GM23248 (cell line): Measurements from ENCODE around the gene DKK3. TPM values are rescaled to one million over a fixed set of nuclear protein-coding genes. Genes with fewer than 3 reads are reported as not detected.

Source experiments
- DNase-seq: peaks from one replicate; pipeline ENCODE4 v3.0.0-alpha.2; 2015
- H2AFZ ChIP-seq: fragments of 200-600 bp; sonication (generic); 2 replicates; pipeline ENCODE4 v1.6.1; 2016; ENCODE audit warnings: antibody characterized with exemption
- H3F3A ChIP-seq: fragments of 200-600 bp; sonication (generic); 2 replicates; pipeline ENCODE4 v1.6.1; 2016; ENCODE audit warnings: mild to moderate bottlenecking, antibody characterized with exemption, mixed run types; ENCODE audit not compliant: insufficient read depth
- H3K27ac ChIP-seq: fragments of 200-600 bp; sonication (generic); 2 replicates; pipeline ENCODE4 v1.5.1; 2016; ENCODE audit warnings: mild to moderate bottlenecking
- H3K27me3 ChIP-seq: fragments of 200-600 bp; sonication (generic); replicated peaks from 2 replicates; pipeline ENCODE4 v1.6.1; 2016; ENCODE audit warnings: mild to moderate bottlenecking; ENCODE audit not compliant: insufficient read depth
- H3K36me3 ChIP-seq: fragments of 200-600 bp; sonication (generic); 2 replicates; pipeline ENCODE4 v1.6.1; 2016; ENCODE audit warnings: low read depth, mild to moderate bottlenecking
- H3K4me1 ChIP-seq: fragments of 200-600 bp; sonication (generic); 2 replicates; pipeline ENCODE4 v1.6.1; 2016; ENCODE audit warnings: mild to moderate bottlenecking; ENCODE audit not compliant: insufficient read depth
- H3K4me2 ChIP-seq: fragments of 200-600 bp; sonication (generic); one replicate; pipeline ENCODE4 v1.6.1; 2016; ENCODE audit warnings: mild to moderate bottlenecking; ENCODE audit not compliant: unreplicated experiment
- H3K4me3 ChIP-seq: fragments of 200-600 bp; sonication (generic); 2 replicates; pipeline ENCODE4 v1.5.1; 2016; ENCODE audit warnings: mild to moderate bottlenecking
- H3K79me2 ChIP-seq: fragments of 200-600 bp; sonication (generic); 2 replicates; pipeline ENCODE4 v1.6.1; 2016; ENCODE audit warnings: mild to moderate bottlenecking; ENCODE audit not compliant: insufficient read depth
- H3K9ac ChIP-seq: fragments of 200-600 bp; sonication (generic); 2 replicates; pipeline ENCODE4 v1.6.1; 2016; ENCODE audit warnings: mild to moderate bottlenecking
- H3K9me2 ChIP-seq: fragments of 200-600 bp; sonication (generic); 2 replicates; pipeline ENCODE4 v1.6.1; 2016; ENCODE audit warnings: mixed run types, mild to moderate bottlenecking, moderate library complexity; ENCODE audit not compliant: insufficient read depth
- H3K9me3 ChIP-seq: fragments of 200-600 bp; sonication (generic); one replicate; pipeline ENCODE4 v1.6.1; 2017; ENCODE audit warnings: low read depth
- H4K20me1 ChIP-seq: fragments of 200-600 bp; sonication (generic); 2 replicates; pipeline ENCODE4 v1.6.0; 2016; ENCODE audit not compliant: insufficient read depth
- EZH2 ChIP-seq: fragments of 200-600 bp; sonication (generic); IDR thresholded peaks from 2 replicates; pipeline ENCODE4 v1.6.1; 2018; ENCODE audit warnings: antibody characterized with exemption, mild to moderate bottlenecking; ENCODE audit not compliant: insufficient read depth, poor library complexity, severe bottlenecking
- EZH2phosphoT487 ChIP-seq: fragments of 200-600 bp; sonication (generic); IDR thresholded peaks from 2 replicates; pipeline ENCODE4 v1.6.1; 2018; ENCODE audit warnings: antibody characterized with exemption, moderate library complexity, mild to moderate bottlenecking, low read depth; ENCODE audit not compliant: insufficient read depth
- WGBS, 2 experiments: methylation state at CpG; one replicate each; pipeline ENCODE4 v1.1.6; 2015 to 2017; ENCODE audit warnings: low lambda C conversion rate in 2 of 2, low coverage in 1 of 2; ENCODE audit errors: missing lambda C conversion rate in 2 of 2; 5-methylcytosine and 5-hydroxymethylcytosine counted together
- in situ Hi-C: fragments of 300-500 bp; cut with MboI; formaldehyde crosslinking; loops from 2 replicates; pipeline ENCODE4 v1.15.0; 2020
- polyA plus RNA-seq: library from polyadenylated mRNA; unstranded; fragments of >200 nt; fragmentation: Nextera tagmentation; extraction: Ambion mirVana; gene quantifications from 2 replicates; pipeline ENCODE4 v1.2.1, GENCODE V29; 2016
- total RNA-seq: library from RNA; depleted of rRNA; stranded (reverse); fragments of >200 nt; shearing (Covaris generic); gene quantifications from 2 replicates; pipeline ENCODE4 v1.2.3, GENCODE V29; 2014

DKK3 gene
- total and polyA plus RNA-seq, 2 experiments from 2014 or later: 225 to 237 TPM

- WGBS, 2 experiments: 77 to 91% methylated on average over 3 of the region's 3 CpGs
These were observed 43.2 kb downstream of the DKK3 start for GRCh38 chr11:11965192-11965591.

GRCh38 chr11:11964774-11965150, 43.7 kb downstream of the DKK3 start:
- DNase-seq: no peak
- no peak overlapping the region for H3K27ac ChIP-seq
- no peak overlapping the region for H3K9ac ChIP-seq
- peaks cover 12% of the 10 kb centered on the region; the same call in 1 of the 2 replicates for H3K4me1 ChIP-seq
- no peaks in the 10 kb centered on the region for H3K9me3 ChIP-seq
- no peak overlapping the region for H3K4me2 ChIP-seq
- no peaks in the 10 kb centered on the region for H4K20me1 ChIP-seq
- in situ Hi-C loops: no loop called here
- no peak overlapping the region for H3K4me3 ChIP-seq
- no peak for TF ChIP-seq EZH2
- no peak for TF ChIP-seq EZH2phosphoT487
- WGBS, 2 experiments: 97 to 100% methylated on average over 5 of the region's 5 CpGs
- H2AFZ ChIP-seq: no peak overlapping the region
- peaks cover 23% of the 10 kb centered on the region; the same call in 1 of the 2 replicates for H3F3A ChIP-seq
- H3K9me2 ChIP-seq: no peaks in the 10 kb centered on the region
- no peaks in the 10 kb centered on the region for H3K79me2 ChIP-seq
- H3K27me3 ChIP-seq: no peaks in the 10 kb centered on the region
- no peaks in the 10 kb centered on the region for H3K36me3 ChIP-seq

More at GRCh38 chr11:11965192-11965591, 43.2 kb downstream of the DKK3 start:
- Histone ChIP-seq H2AFZ (no peak overlapping the region), H4K20me1 (no peaks in the 10 kb centered on the region), H3K9ac (no peak overlapping the region), H3K9me3 (no peaks in the 10 kb centered on the region), H3K27ac (no peak overlapping the region), H3K9me2 (no peaks in the 10 kb centered on the region), H3K36me3 (no peaks in the 10 kb centered on the region), H3K4me1 (peaks cover 12% of the 10 kb centered on the region; the same call in 1 of the 2 replicates), H3K27me3 (no peaks in the 10 kb centered on the region), H3F3A (peaks cover 23% of the 10 kb centered on the region; the same call in 1 of the 2 replicates), H3K79me2 (no peaks in the 10 kb centered on the region), H3K4me2 (no peak overlapping the region), H3K4me3 (no peak overlapping the region)
- TF ChIP-seq EZH2phosphoT487: no peak
- no peak for TF ChIP-seq EZH2
- in situ Hi-C loops: no loop called here
- DNase-seq: no peak

- H2AFZ ChIP-seq: no peak overlapping the region
- WGBS, 2 experiments: 86 to 87% methylated on average over 14 to 15 of the region's 15 CpGs
- no peaks in the 10 kb centered on the region for H4K20me1 ChIP-seq
- no peak overlapping the region for H3K4me2 ChIP-seq
- no peaks in the 10 kb centered on the region for H3K36me3 ChIP-seq
- H3F3A ChIP-seq: peaks cover 25% of the 10 kb centered on the region; the same call in 1 of the 2 replicates
- no peak overlapping the region for H3K27ac ChIP-seq
- H3K79me2 ChIP-seq: no peaks in the 10 kb centered on the region
- no peak for TF ChIP-seq EZH2phosphoT487
- TF ChIP-seq EZH2: no peak
- peaks cover 10% of the 10 kb centered on the region; the same call in 1 of the 2 replicates for H3K4me1 ChIP-seq
- no peak overlapping the region for H3K9ac ChIP-seq
- in situ Hi-C loops: no loop called here
- no peak for DNase-seq
- H3K4me3 ChIP-seq: no peak overlapping the region
- H3K9me2 ChIP-seq: no peaks in the 10 kb centered on the region
- no peaks in the 10 kb centered on the region for H3K9me3 ChIP-seq
- H3K27me3 ChIP-seq: no peaks in the 10 kb centered on the region
These were observed 44.3 kb downstream of the DKK3 start for GRCh38 chr11:11963842-11964773.

GRCh38 chr11:11963067-11963466, 45.4 kb downstream of the DKK3 start:
- Histone ChIP-seq H3K4me3 (no peak overlapping the region), H3K27ac (no peak overlapping the region), H3K4me1 (no peaks in the 10 kb centered on the region), H4K20me1 (no peaks in the 10 kb centered on the region), H3K9me2 (no peaks in the 10 kb centered on the region), H3K27me3 (no peaks in the 10 kb centered on the region), H3K79me2 (no peaks in the 10 kb centered on the region), H3K9me3 (no peaks in the 10 kb centered on the region), H3K4me2 (no peak overlapping the region), H3F3A (peaks cover 28% of the 10 kb centered on the region; the same call in 1 of the 2 replicates), H3K36me3 (no peaks in the 10 kb centered on the region), H3K9ac (no peak overlapping the region), H2AFZ (no peak overlapping the region)
- in situ Hi-C loops: no loop called here
- WGBS, 2 experiments: 78 to 79% methylated on average over 7 of the region's 7 CpGs
- no peak for DNase-seq
- TF ChIP-seq EZH2 (no peak), EZH2phosphoT487 (no peak)
